HT-29 (cell line): ENCODE data around the gene PTPRU. TPM values are rescaled to one million over a fixed set of nuclear protein-coding genes. Genes with fewer than 3 reads are reported as not detected.
A peak's percentile ranks its signal among the peaks of the same experiment; 100 is the strongest.
"Not testable (repeated sequence)": the region's sequence is repeated elsewhere in the genome, so short reads cannot be mapped to it uniquely, and the experiment has no call there.

Experiments used
- DNase-seq: peaks from one replicate; pipeline ENCODE4 v3.0.0-alpha.2; 2015; ENCODE audit warnings: low spot score
- total RNA-seq: library from RNA; depleted of rRNA; stranded (reverse); fragments of >200 nt; shearing (Covaris generic); gene quantifications from 2 replicates; pipeline ENCODE4 v1.2.3, GENCODE V29; 2014

The PTPRU gene
- total RNA-seq, 1 experiment from 2014 or later, result 0.03 TPM

GRCh38 chr1:29222260-29222659, 14.1 kb upstream of the PTPRU start:
- DNase-seq, result not testable (repeated sequence)

- DNase-seq, result no peak
Measured at GRCh38 chr1:29222686-29223085, 13.6 kb upstream of the PTPRU start.

GRCh38 chr1:29223521-29223920, 12.8 kb upstream of the PTPRU start:
- DNase-seq, result no peak

- no peak for DNase-seq
Measured at GRCh38 chr1:29224356-29224837, 11.9 kb upstream of the PTPRU start.

GRCh38 chr1:29225361-29225760, 11.0 kb upstream of the PTPRU start:
- DNase-seq, result no peak

- DNase-seq, result no peak
Measured at GRCh38 chr1:29227511-29227910, 8.8 kb upstream of the PTPRU start.

GRCh38 chr1:29230204-29230552, 6.1 kb upstream of the PTPRU start:
- no peak for DNase-seq

GRCh38 chr1:29230553-29231378, 5.6 kb upstream of the PTPRU start, which contains the start of gene MECR:
Gene MECR (minus strand): TSS chr1:29230934. CDS start chr1:29230906, 28 bp downstream.
- peak; percentile 88 for DNase-seq

GRCh38 chr1:29232387-29232786, 3.9 kb upstream of the PTPRU start:
- DNase-seq, result no peak

GRCh38 chr1:29233693-29234092, 2.6 kb upstream of the PTPRU start:
- DNase-seq, result no peak

GRCh38 chr1:29234471-29234870, 1.9 kb upstream of the PTPRU start:
- DNase-seq, result no peak

- not testable (repeated sequence) for DNase-seq
Measured at GRCh38 chr1:29234881-29235280, 1.4 kb upstream of the PTPRU start.

- no peak for DNase-seq
Measured at GRCh38 chr1:29236712-29237128, 398 bp downstream of the PTPRU start.

- DNase-seq, result no peak
Measured at GRCh38 chr1:29237129-29237821, 953 bp downstream of the PTPRU start.

- no peak for DNase-seq
Measured at GRCh38 chr1:29237852-29238619, 1.7 kb downstream of the PTPRU start.

- DNase-seq, result no peak
Measured at GRCh38 chr1:29238620-29239002, 2.3 kb downstream of the PTPRU start.

GRCh38 chr1:29239142-29239541, 2.8 kb downstream of the PTPRU start:
- DNase-seq, result no peak

- no peak for DNase-seq
Measured at GRCh38 chr1:29240400-29240837, 4.1 kb downstream of the PTPRU start.

GRCh38 chr1:29240986-29241385, 4.7 kb downstream of the PTPRU start:
- DNase-seq, result no peak

- DNase-seq, result no peak
Measured at GRCh38 chr1:29243023-29243870, 6.9 kb downstream of the PTPRU start.

- DNase-seq, result no peak
Measured at GRCh38 chr1:29243871-29244200, 7.5 kb downstream of the PTPRU start.
